Nephron (organoid): ENCODE measurements around the gene PGBD5.

Source experiments
- H3K27ac Mint-ChIP-seq, 3 experiments: 2 replicates each; pipeline ENCODE4 v1.8.0; 2020; ENCODE audit warnings: mixed read lengths in 3 of 3, mild to moderate bottlenecking in 2 of 3, moderate library complexity in 1 of 3
- H3K27me3 Mint-ChIP-seq: 2 replicates; pipeline ENCODE4 v1.8.0; 2021; ENCODE audit warnings: low read depth, mild to moderate bottlenecking, moderate library complexity, mixed read lengths
- H3K36me3 Mint-ChIP-seq: 2 replicates; pipeline ENCODE4 v1.8.0; 2020; ENCODE audit warnings: low read depth, mixed read lengths
- H3K4me1 Mint-ChIP-seq: 2 replicates; pipeline ENCODE4 v1.8.0; 2020; ENCODE audit warnings: mixed read lengths
- H3K4me3 Mint-ChIP-seq, 3 experiments: 2 replicates each; pipeline ENCODE4 v1.8.0; 2020; ENCODE audit warnings: mild to moderate bottlenecking in 3 of 3, mixed read lengths in 3 of 3, moderate library complexity in 2 of 3
- H3K9me3 Mint-ChIP-seq: 2 replicates; pipeline ENCODE4 v1.8.0; 2020; ENCODE audit warnings: mixed read lengths
- CTCF ChIP-seq, 3 experiments: fragments of 200-600 bp; sonication (generic); IDR thresholded peaks; one replicate each; pipeline ENCODE4 v1.5.0; 2021; ENCODE audit warnings: antibody characterized with exemption in 3 of 3; ENCODE audit not compliant: unreplicated experiment in 3 of 3

Gene PGBD5

DNA sequence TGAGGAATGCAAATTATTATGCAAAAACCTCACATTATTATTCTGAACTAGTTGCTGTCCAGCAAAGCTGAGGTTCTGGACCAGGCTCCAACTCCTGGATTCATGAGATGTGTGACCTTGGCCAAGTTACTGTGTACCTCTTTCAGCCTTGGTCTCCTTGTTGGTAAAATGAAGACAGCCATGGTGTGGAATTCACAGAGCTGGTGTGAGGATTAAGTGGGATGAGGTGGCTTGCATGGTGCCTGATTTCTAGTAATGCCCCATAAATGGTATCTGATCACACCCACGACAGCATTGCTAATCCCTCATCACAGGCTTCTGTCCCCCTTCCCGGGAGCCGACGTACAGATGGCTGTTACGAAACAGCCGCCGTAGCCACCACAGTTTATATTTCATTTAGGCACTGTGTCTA is 59.6 kb downstream of the PGBD5 start:
- Mint-ChIP-seq H3K9me3 (no peaks in the 10 kb centered on the region), H3K4me1 (peaks cover 5% of the 10 kb centered on the region), H3K27ac (no peak overlapping the region), H3K36me3 (no peaks in the 10 kb centered on the region), H3K27me3 (peaks cover 7% of the 10 kb centered on the region), H3K4me3 (no peak overlapping the region)
- no peak for TF ChIP-seq CTCF (IDR thresholded peaks at IDR 0.05; ENCODE audit: unreplicated experiment in 3 of 3)

DNA sequence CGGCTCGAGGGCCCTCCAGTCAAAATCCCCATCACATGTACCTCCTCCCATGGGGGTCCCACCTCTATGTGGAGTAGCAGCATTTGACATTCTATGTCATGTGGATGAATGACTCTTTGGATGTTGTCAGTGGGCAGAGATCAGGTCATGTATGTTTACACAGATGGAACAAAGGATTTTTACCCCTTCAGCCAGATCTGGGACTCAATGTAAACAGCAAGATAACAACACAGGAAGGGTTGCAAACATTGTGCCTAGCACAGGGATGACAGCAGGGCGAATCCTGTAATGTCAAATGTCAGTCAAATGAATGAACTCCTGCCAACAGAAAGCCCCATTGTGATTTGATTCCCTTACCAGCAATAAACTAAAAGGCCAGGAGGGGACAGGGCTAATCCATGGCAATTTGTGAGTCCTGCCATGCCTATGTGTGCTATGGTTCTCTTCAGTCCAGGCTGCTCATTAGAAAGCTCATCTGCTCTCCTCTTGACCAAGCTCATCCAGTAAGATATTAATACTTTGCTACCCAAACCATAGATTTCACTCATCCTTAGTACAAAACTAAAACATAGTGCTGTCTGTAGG is 60.3 kb downstream of the PGBD5 start:
- no peak overlapping the region for H3K27ac Mint-ChIP-seq
- no peak for TF ChIP-seq CTCF (IDR thresholded peaks at IDR 0.05; ENCODE audit: unreplicated experiment in 3 of 3)
- peaks cover 5% of the 10 kb centered on the region for H3K4me1 Mint-ChIP-seq
- H3K27me3 Mint-ChIP-seq: peaks cover 7% of the 10 kb centered on the region
- H3K9me3 Mint-ChIP-seq: no peaks in the 10 kb centered on the region
- H3K36me3 Mint-ChIP-seq: no peaks in the 10 kb centered on the region
- no peak overlapping the region for H3K4me3 Mint-ChIP-seq

GRCh38 chr1:230362949-230363348 is 63.2 kb downstream of the PGBD5 start:
- Mint-ChIP-seq H3K9me3 (no peaks in the 10 kb centered on the region), H3K36me3 (no peaks in the 10 kb centered on the region), H3K27ac (no peak overlapping the region), H3K27me3 (peaks cover 7% of the 10 kb centered on the region), H3K4me1 (no peaks in the 10 kb centered on the region), H3K4me3 (no peak overlapping the region)
- no peak for TF ChIP-seq CTCF (IDR thresholded peaks at IDR 0.05; ENCODE audit: unreplicated experiment in 3 of 3)

- TF ChIP-seq CTCF (IDR thresholded peaks at IDR 0.05; ENCODE audit: unreplicated experiment in 3 of 3): no peak
- no peak overlapping the region for H3K4me3 Mint-ChIP-seq
- no peaks in the 10 kb centered on the region for H3K36me3 Mint-ChIP-seq
- H3K4me1 Mint-ChIP-seq: no peaks in the 10 kb centered on the region
- no peaks in the 10 kb centered on the region for H3K9me3 Mint-ChIP-seq
- H3K27ac Mint-ChIP-seq: no peak overlapping the region
- peaks cover 4% of the 10 kb centered on the region for H3K27me3 Mint-ChIP-seq
Measured at GRCh38 chr1:230361941-230362340, 64.2 kb downstream of the PGBD5 start.

GRCh38 chr1:230359992-230360668 is 66.0 kb downstream of the PGBD5 start:
- Mint-ChIP-seq H3K27me3 (peaks cover 13% of the 10 kb centered on the region), H3K9me3 (no peaks in the 10 kb centered on the region), H3K36me3 (no peaks in the 10 kb centered on the region), H3K27ac (peak overlapping the region in 1 of 3 experiments; percentile 28), H3K4me3 (no peak overlapping the region), H3K4me1 (no peaks in the 10 kb centered on the region)
- TF ChIP-seq CTCF (IDR thresholded peaks at IDR 0.05; ENCODE audit: unreplicated experiment in 3 of 3): no peak
